ENCODE results near the gene ZNF487. TPM values are rescaled to one million over a fixed set of nuclear protein-coding genes. Genes with fewer than 3 reads are reported as not detected.

ZNF487 gene
- total and polyA plus RNA-seq, 2 of the 13 experiments (the other 11 are each of a cell fraction or from before 2014, with no cell fraction given), result 7.4 to 8.8 TPM

GRCh38 chr10:43403911-43404703 lies 32.8 kb upstream of the ZNF487 start (continued):
- TF ChIP-seq THRA (CRISPR knock-in tag; IDR thresholded peaks at IDR 0.05; ENCODE audit: borderline replicate concordance) (no peak), MAFF (IDR thresholded peaks at IDR 0.05; ENCODE audit: low read depth, low read length) (no peak), PRPF4 (IDR thresholded peaks at IDR 0.05; ENCODE audit: low read depth, low read length, poor library complexity, severe bottlenecking) (no peak), ZNF446 (CRISPR knock-in tag; IDR thresholded peaks at IDR 0.05) (no peak), SOX13 (IDR thresholded peaks at IDR 0.05) (no peak), SOX13 (CRISPR knock-in tag; conservative IDR thresholded peaks at IDR 0.05 in 1 of 2, IDR thresholded peaks at IDR 0.05 in 1 of 2) (no peak), ZNF577 (CRISPR knock-in tag; IDR thresholded peaks at IDR 0.05; ENCODE audit: borderline replicate concordance, low read depth) (no peak), ARID5B (CRISPR knock-in tag; IDR thresholded peaks at IDR 0.05) (no peak), CBFB (CRISPR knock-in tag; IDR thresholded peaks at IDR 0.05) (no peak), GLI4 (CRISPR knock-in tag; IDR thresholded peaks at IDR 0.05; ENCODE audit: borderline replicate concordance) (no peak), ZNF687 (CRISPR knock-in tag; IDR thresholded peaks at IDR 0.05) (peak; percentile 40), TFAP4 (IDR thresholded peaks at IDR 0.05; ENCODE audit: borderline replicate concordance, low read depth) (no peak), FOSL2 (CRISPR knock-in tag; IDR thresholded peaks at IDR 0.05) (peak; percentile 84), RBFOX2 (IDR thresholded peaks at IDR 0.05; ENCODE audit: low read depth, low read length) (no peak), PHF21A (CRISPR knock-in tag; IDR thresholded peaks at IDR 0.05) (no peak), FOXP1 (IDR thresholded peaks at IDR 0.05) (no peak), FOXP1 (CRISPR knock-in tag; IDR thresholded peaks at IDR 0.05) (no peak), SALL1 (CRISPR knock-in tag; IDR thresholded peaks at IDR 0.05) (no peak), MAF1 (CRISPR knock-in tag; IDR thresholded peaks at IDR 0.05; ENCODE audit: borderline replicate concordance) (no peak)

All from HepG2 (cell line).